Ramos (cell line): Measurements from ENCODE around the gene NKAPD1.

Experiments used
- in situ Hi-C: fragments of 300-500 bp; cut with MboI; formaldehyde crosslinking; loops from one replicate; pipeline ENCODE4 v1.14.3; 2022; ENCODE audit warnings: low sequenced_read_pairs; ENCODE audit not compliant: unreplicated experiment

NKAPD1 gene

GRCh38 chr11:112134473-112134872 lies 60.4 kb downstream of the NKAPD1 start:
- in situ Hi-C loops, result no loop called here
